ENCODE data around the gene DSEL.

- TF ChIP-seq POLR2A (IDR thresholded peaks at IDR 0.05; ENCODE audit: low read depth, low read length) (no peak), POLR2AphosphoS5 (IDR thresholded peaks at IDR 0.05; ENCODE audit: low read depth, low read length) (no peak), TAF1 (IDR thresholded peaks at IDR 0.05; ENCODE audit: borderline replicate concordance, low read depth, low read length) (no peak)
These were observed at the start of gene DSEL for GRCh38 chr18:67516539-67517443.

All from GM12892 (cell line).